GM12878 (cell line): ENCODE measurements around the gene GFI1. TPM values are rescaled to one million over a fixed set of nuclear protein-coding genes. Genes with fewer than 3 reads are reported as not detected.

ENCODE experiments used
- ATAC-seq: fragments of 200-7000 bp; cut with Tn5 transposase; 3 replicates; pipeline ENCODE4 v1.9.1; 2020; ENCODE audit warnings: mild to moderate bottlenecking, moderate library complexity
- BruUV-seq: library from RNA; stranded (reverse); fragments of 400-500 nt; replicated peaks from 2 replicates; lab custom pipeline; 2021; lab: Mats Ljungman, UMichigan
- CTCF ChIA-PET: fragments of 300-600 bp; sonication (Branson Sonifier 250); formaldehyde crosslinking; extraction: SDS; loops from one replicate; lab custom pipeline; 2021; ENCODE audit warnings: inconsistent platforms; lab: Yijun Ruan, JAX
- POLR2A ChIA-PET: fragments of 350-600 bp; formaldehyde crosslinking; extraction: SDS; loops from one replicate; lab custom pipeline; 2021; ENCODE audit warnings: inconsistent platforms; lab: Charles Lee
- RAD21 ChIA-PET: fragments of 300-600 bp; sonication (Branson Sonifier 250); formaldehyde crosslinking; loops from one replicate; lab custom pipeline; 2023; ENCODE audit warnings: antibody characterized with exemption; ENCODE audit not compliant: unreplicated experiment; lab: Charles Lee
- SMC1A ChIA-PET: fragments of 300-600 bp; sonication (Branson Sonifier 250); formaldehyde crosslinking; loops from one replicate; lab custom pipeline; 2023; ENCODE audit not compliant: unreplicated experiment, uncharacterized antibody; lab: Charles Lee
- DNase-seq: peaks from one replicate; pipeline ENCODE4 v3.0.0-alpha.2; 2011; ENCODE audit warnings: low read depth, low spot score
- FAIRE-seq: peaks from 3 replicates; lab custom pipeline; 2011; peaks lifted over from hg19 to GRCh38; lab: Jason Lieb, UNC
- H2AFZ ChIP-seq: 2 replicates; pipeline ENCODE4 v1.6.0; 2011; ENCODE audit warnings: low read depth, low read length, control low read depth; ENCODE audit not compliant: control insufficient read depth
- H3K27ac ChIP-seq: 2 replicates; pipeline ENCODE4 v1.5.1; 2011; ENCODE audit warnings: control low read depth; ENCODE audit not compliant: control insufficient read depth, insufficient read depth
- H3K27me3 ChIP-seq, 2 experiments: replicated peaks in 1 of 2; 2 replicates each; pipeline versions ENCODE4 v1.6.0 to v1.6.1; 2011; ENCODE audit warnings: low read length in 1 of 2; ENCODE audit not compliant: control insufficient read depth in 2 of 2, insufficient read depth in 2 of 2
- H3K36me3 ChIP-seq, 2 experiments: 2 replicates each; pipeline ENCODE4 v1.5.1; 2011; ENCODE audit warnings: low read length in 1 of 2; ENCODE audit not compliant: control insufficient read depth in 2 of 2, insufficient read depth in 2 of 2
- H3K4me1 ChIP-seq: 2 replicates; pipeline ENCODE4 v1.6.1; 2011; ENCODE audit warnings: mild to moderate bottlenecking, low read length, moderate library complexity, mixed read lengths; ENCODE audit not compliant: control insufficient read depth, insufficient read depth
- H3K4me2 ChIP-seq: 2 replicates; pipeline ENCODE4 v1.6.0; 2011; ENCODE audit warnings: control low read depth; ENCODE audit not compliant: control insufficient read depth, insufficient read depth
- H3K4me3 ChIP-seq: fragments of 200-600 bp; sonication (generic); 2 replicates; pipeline ENCODE4 v1.5.1; 2016
- H3K79me2 ChIP-seq: 2 replicates; pipeline ENCODE4 v1.6.0; 2011; ENCODE audit warnings: low read length; ENCODE audit not compliant: control insufficient read depth, insufficient read depth
- H3K9ac ChIP-seq: 2 replicates; pipeline ENCODE4 v1.8.0; 2011; ENCODE audit warnings: low read length, control low read depth, mixed read lengths; ENCODE audit not compliant: control insufficient read depth, insufficient read depth
- H3K9me3 ChIP-seq: replicated peaks from 3 replicates; pipeline ENCODE4 v1.5.1; 2011; ENCODE audit warnings: mild to moderate bottlenecking, low read length; ENCODE audit not compliant: control insufficient read depth, insufficient read depth
- H4K20me1 ChIP-seq: 2 replicates; pipeline ENCODE4 v1.6.0; 2011; ENCODE audit not compliant: control insufficient read depth, insufficient read depth
- BCL11A ChIP-seq: IDR thresholded peaks from 2 replicates; pipeline ENCODE4 v1.6.1; 2011; ENCODE audit warnings: low read depth, low read length
- IKZF2 ChIP-seq, 2 experiments: fragments of 450-650 bp; IDR thresholded peaks; 2 replicates each; pipeline ENCODE4 v1.6.1; 2017; ENCODE audit warnings: mild to moderate bottlenecking in 2 of 2, moderate library complexity in 2 of 2
- SPI1 ChIP-seq: IDR thresholded peaks from 2 replicates; pipeline ENCODE4 v1.6.1; 2011; ENCODE audit warnings: low read depth, mild to moderate bottlenecking, low read length, moderate library complexity, borderline replicate concordance; ENCODE audit not compliant: insufficient read depth
- ZNF24 ChIP-seq: fragments of 450-650 bp; IDR thresholded peaks from 2 replicates; pipeline ENCODE4 v1.6.1; 2017; ENCODE audit warnings: antibody characterized with exemption, mild to moderate bottlenecking
- WGBS: methylation state at CpG from one replicate; pipeline ENCODE4 v1.1.6; 2016; ENCODE audit warnings: low lambda C conversion rate; ENCODE audit not compliant: insufficient replicate concordance, insufficient coverage; ENCODE audit errors: missing lambda C conversion rate; 5-methylcytosine and 5-hydroxymethylcytosine counted together
- in situ Hi-C: fragments of 300-500 bp; cut with MboI; formaldehyde crosslinking; loops from 9 replicates; pipeline ENCODE4 v1.14.3; 2018; ENCODE audit warnings: mixed read lengths
- intact Hi-C: fragments of 100-400 bp; cut with micrococcal nuclease; formaldehyde crosslinking; loops from one replicate; pipeline ENCODE4 v1.14.2; 2022; ENCODE audit not compliant: unreplicated experiment
- polyA plus RNA-seq, 11 experiments: library from polyadenylated mRNA; depleted of rRNA in 4 of 11; unstranded in 6 of 11; stranded (reverse) in 5 of 11; fragments of >200 nt; fragmentation: Nextera tagmentation in 4 of 11; fragmentation: Illumina TruSeq in 1 of 11; extraction: Ambion mirVana in 4 of 11; extraction: Trizol in 1 of 11; gene quantifications; 1 replicate in 1 of 11; 2 replicates in 10 of 11; pipeline versions ENCODE4 v1.2.1 to v1.2.3, GENCODE V29; 2011 to 2016; ENCODE audit warnings: inconsistent platforms in 2 of 11, missing spikeins in 2 of 11, low read depth in 1 of 11
- total RNA-seq, 4 experiments: library from RNA; depleted of rRNA in 3 of 4; stranded (reverse); fragments of >200 nt in 3 of 4; fragmentation: Illumina TruSeq in 1 of 4; extraction: Trizol in 1 of 4; gene quantifications; 2 replicates each; pipeline versions ENCODE4 v1.2.1 to v1.2.3, GENCODE V29; 2013 to 2021
- TF ChIP-seq, protein P1 (sequence below): IDR thresholded peaks from 2 replicates; pipeline ENCODE4 v1.6.1; 2012; ENCODE audit warnings: improper control_type of control experiment, low read depth, low read length; ENCODE audit not compliant: insufficient replicate concordance
- TF ChIP-seq, protein P2 (sequence below): IDR thresholded peaks from 2 replicates; pipeline ENCODE4 v1.6.1; 2012; ENCODE audit warnings: mild to moderate bottlenecking, low read depth, low read length
- TF ChIP-seq, protein P3 (sequence below): fragments of 450-650 bp; formaldehyde crosslinking; IDR thresholded peaks from 2 replicates; pipeline ENCODE4 v1.4.0; 2022; ENCODE audit warnings: mild to moderate bottlenecking, moderate library complexity

The GFI1 gene
- total and polyA plus RNA-seq, 10 of the 15 experiments (the other 5 are each of a cell fraction or from before 2014, with no cell fraction given): 1.8 to 18.3 (median 7.4) TPM

DNA sequence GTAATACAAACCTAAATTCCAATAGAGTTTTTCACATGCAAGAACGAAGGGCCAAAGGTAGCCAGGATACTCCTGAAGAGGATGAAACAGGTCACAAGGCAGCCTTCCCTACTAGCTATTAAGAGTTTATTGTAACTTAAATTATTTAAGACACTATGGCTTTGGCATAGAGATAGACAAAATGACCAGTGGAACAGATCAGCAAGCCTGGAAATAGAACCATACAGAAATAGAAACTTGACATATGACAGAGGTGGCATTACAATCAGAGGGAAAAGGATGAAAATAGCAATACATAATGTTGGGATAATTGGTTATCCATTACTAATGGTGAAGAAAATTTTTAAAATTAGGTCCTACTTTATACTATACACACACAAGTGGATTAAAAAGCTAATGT, 16.5 kb downstream of the GFI1 start (continued):
- TF ChIP-seq, protein P1, sequence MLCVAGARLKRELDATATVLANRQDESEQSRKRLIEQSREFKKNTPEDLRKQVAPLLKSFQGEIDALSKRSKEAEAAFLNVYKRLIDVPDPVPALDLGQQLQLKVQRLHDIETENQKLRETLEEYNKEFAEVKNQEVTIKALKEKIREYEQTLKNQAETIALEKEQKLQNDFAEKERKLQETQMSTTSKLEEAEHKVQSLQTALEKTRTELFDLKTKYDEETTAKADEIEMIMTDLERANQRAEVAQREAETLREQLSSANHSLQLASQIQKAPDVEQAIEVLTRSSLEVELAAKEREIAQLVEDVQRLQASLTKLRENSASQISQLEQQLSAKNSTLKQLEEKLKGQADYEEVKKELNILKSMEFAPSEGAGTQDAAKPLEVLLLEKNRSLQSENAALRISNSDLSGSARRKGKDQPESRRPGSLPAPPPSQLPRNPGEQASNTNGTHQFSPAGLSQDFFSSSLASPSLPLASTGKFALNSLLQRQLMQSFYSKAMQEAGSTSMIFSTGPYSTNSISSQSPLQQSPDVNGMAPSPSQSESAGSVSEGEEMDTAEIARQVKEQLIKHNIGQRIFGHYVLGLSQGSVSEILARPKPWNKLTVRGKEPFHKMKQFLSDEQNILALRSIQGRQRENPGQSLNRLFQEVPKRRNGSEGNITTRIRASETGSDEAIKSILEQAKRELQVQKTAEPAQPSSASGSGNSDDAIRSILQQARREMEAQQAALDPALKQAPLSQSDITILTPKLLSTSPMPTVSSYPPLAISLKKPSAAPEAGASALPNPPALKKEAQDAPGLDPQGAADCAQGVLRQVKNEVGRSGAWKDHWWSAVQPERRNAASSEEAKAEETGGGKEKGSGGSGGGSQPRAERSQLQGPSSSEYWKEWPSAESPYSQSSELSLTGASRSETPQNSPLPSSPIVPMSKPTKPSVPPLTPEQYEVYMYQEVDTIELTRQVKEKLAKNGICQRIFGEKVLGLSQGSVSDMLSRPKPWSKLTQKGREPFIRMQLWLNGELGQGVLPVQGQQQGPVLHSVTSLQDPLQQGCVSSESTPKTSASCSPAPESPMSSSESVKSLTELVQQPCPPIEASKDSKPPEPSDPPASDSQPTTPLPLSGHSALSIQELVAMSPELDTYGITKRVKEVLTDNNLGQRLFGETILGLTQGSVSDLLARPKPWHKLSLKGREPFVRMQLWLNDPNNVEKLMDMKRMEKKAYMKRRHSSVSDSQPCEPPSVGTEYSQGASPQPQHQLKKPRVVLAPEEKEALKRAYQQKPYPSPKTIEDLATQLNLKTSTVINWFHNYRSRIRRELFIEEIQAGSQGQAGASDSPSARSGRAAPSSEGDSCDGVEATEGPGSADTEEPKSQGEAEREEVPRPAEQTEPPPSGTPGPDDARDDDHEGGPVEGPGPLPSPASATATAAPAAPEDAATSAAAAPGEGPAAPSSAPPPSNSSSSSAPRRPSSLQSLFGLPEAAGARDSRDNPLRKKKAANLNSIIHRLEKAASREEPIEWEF: no peak

DNA sequence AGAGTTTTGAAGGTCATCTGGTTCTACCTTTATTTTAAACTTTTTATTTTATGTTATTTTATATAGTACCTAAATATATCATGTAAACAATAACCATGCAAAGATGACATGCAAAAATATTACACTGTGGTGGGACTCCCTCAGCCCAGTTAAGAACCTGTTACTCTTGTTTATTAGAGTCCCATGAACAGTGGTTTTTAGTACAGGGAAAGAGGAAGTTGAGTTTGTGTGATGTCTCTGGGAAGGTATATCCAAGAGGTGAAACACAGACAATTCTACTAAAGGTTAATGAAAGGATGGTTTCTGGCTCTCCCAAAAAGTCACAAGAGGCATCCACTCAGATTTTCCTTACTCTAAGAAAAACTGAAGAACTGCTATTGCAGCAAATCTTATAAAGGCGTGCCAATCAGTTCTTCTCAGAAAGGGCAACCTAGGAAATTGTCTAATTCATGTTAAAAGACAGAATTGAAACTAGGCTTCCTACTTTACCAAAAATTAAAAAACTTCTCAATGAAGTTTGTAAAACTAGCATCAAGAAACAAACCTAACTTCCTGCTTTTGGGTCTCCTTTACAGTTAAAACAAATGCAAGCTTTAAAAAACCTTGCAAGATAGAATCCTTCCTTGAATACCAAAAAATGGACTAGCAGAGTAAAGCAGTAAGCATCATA, 19.9 kb downstream of the GFI1 start:
- ChIA-PET POLR2A (interaction anchor here (0.6 to 2.2 kb wide), 3 partner anchors 7 to 708 kb away, joined by 3 to 11 read pairs (median 9); no protein-coding TSS in a partner anchor), SMC1A (interaction anchor here (0.6 to 4.9 kb wide), 9 partner anchors 8 to 157 kb away, joined by 3 to 36 read pairs (median 7); no protein-coding TSS in a partner anchor), RAD21 (interaction anchor here (1.0 to 2.5 kb wide), 5 partner anchors 7 to 71 kb away, joined by 3 to 6 read pairs (median 4); no protein-coding TSS in a partner anchor), CTCF (interaction anchor here (0.6 to 2.3 kb wide), 4 partner anchors 16 to 179 kb away, joined by 3 to 7 read pairs (median 4); no protein-coding TSS in a partner anchor)
- FAIRE-seq: no peak
- H3K4me2 ChIP-seq: no peak overlapping the region
- peaks cover 12% of the 10 kb centered on the region for H3K4me1 ChIP-seq
- no peaks in the 10 kb centered on the region for H3K36me3 ChIP-seq
- H3K9me3 ChIP-seq: no peaks in the 10 kb centered on the region
- peak overlapping the region; percentile 22; the same call in 1 of the 2 replicates for H2AFZ ChIP-seq
- in situ Hi-C loops (no loop called here), intact Hi-C loops (no loop called here)
- H3K27ac ChIP-seq: no peak overlapping the region
- H3K27me3 ChIP-seq: no peaks in the 10 kb centered on the region
- no peaks in the 10 kb centered on the region for H4K20me1 ChIP-seq
- no peak overlapping the region for H3K9ac ChIP-seq
- H3K79me2 ChIP-seq: no peaks in the 10 kb centered on the region
- H3K4me3 ChIP-seq: no peak overlapping the region
- peak; percentile 15; the same call in 1 of the 3 replicates for ATAC-seq
- WGBS: 0% methylated on average over 1 of the region's 1 CpG
- no TSS peak for BruUV-seq
- DNase-seq: no peak
- peak in 1 of 2 experiments; percentile 21; a peak in 1 of 4 replicates for TF ChIP-seq IKZF2 (IDR thresholded peaks at IDR 0.05)
- TF ChIP-seq ZNF24: 0 out of 2 replicates have a peak, but pooled peaks have one; percentile 8
- TF ChIP-seq, protein P2, sequence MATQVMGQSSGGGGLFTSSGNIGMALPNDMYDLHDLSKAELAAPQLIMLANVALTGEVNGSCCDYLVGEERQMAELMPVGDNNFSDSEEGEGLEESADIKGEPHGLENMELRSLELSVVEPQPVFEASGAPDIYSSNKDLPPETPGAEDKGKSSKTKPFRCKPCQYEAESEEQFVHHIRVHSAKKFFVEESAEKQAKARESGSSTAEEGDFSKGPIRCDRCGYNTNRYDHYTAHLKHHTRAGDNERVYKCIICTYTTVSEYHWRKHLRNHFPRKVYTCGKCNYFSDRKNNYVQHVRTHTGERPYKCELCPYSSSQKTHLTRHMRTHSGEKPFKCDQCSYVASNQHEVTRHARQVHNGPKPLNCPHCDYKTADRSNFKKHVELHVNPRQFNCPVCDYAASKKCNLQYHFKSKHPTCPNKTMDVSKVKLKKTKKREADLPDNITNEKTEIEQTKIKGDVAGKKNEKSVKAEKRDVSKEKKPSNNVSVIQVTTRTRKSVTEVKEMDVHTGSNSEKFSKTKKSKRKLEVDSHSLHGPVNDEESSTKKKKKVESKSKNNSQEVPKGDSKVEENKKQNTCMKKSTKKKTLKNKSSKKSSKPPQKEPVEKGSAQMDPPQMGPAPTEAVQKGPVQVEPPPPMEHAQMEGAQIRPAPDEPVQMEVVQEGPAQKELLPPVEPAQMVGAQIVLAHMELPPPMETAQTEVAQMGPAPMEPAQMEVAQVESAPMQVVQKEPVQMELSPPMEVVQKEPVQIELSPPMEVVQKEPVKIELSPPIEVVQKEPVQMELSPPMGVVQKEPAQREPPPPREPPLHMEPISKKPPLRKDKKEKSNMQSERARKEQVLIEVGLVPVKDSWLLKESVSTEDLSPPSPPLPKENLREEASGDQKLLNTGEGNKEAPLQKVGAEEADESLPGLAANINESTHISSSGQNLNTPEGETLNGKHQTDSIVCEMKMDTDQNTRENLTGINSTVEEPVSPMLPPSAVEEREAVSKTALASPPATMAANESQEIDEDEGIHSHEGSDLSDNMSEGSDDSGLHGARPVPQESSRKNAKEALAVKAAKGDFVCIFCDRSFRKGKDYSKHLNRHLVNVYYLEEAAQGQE: no peak
- no peak for TF ChIP-seq BCL11A
- peak; percentile 15; the same call in 1 of the 2 replicates for TF ChIP-seq SPI1
- TF ChIP-seq, protein P3, sequence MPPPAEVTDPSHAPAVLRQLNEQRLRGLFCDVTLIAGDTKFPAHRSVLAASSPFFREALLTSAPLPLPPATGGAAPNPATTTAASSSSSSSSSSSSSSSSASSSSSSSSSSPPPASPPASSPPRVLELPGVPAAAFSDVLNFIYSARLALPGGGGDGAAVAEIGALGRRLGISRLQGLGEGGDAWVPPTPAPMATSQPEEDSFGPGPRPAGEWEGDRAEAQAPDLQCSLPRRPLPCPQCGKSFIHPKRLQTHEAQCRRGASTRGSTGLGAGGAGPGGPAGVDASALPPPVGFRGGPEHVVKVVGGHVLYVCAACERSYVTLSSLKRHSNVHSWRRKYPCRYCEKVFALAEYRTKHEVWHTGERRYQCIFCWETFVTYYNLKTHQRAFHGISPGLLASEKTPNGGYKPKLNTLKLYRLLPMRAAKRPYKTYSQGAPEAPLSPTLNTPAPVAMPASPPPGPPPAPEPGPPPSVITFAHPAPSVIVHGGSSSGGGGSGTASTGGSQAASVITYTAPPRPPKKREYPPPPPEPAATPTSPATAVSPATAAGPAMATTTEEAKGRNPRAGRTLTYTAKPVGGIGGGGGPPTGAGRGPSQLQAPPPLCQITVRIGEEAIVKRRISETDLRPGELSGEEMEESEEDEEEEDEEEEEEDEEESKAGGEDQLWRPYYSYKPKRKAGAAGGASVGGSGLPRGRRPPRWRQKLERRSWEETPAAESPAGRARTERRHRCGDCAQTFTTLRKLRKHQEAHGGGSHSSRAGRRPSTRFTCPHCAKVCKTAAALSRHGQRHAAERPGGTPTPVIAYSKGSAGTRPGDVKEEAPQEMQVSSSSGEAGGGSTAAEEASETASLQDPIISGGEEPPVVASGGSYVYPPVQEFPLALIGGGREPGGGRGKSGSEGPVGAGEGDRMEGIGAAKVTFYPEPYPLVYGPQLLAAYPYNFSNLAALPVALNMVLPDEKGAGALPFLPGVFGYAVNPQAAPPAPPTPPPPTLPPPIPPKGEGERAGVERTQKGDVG (CRISPR knock-in tag): no peak
